ENCODE results near the gene UBXN4. TPM values are rescaled to one million over a fixed set of nuclear protein-coding genes. Genes with fewer than 3 reads are reported as not detected.
"Not testable (repeated sequence)": the region's sequence is repeated elsewhere in the genome, so short reads cannot be mapped to it uniquely, and the experiment has no call there.

Gene UBXN4
- total and polyA plus RNA-seq, 2 donors (not counting 1 experiment from before 2014, with no cell fraction given) = 41.7 to 113 TPM

GRCh38 chr2:135708159-135708558, 33.5 kb upstream of the UBXN4 start:
- intact Hi-C loops (cut with micrococcal nuclease) = no loop called here
- Histone ChIP-seq H3K27me3 (replicated peaks in 1 of 4; ENCODE audit: control extremely low read depth in 1 of 4, control insufficient read depth in 3 of 4, insufficient read depth in 4 of 4, low read length in 3 of 4) (no peaks in the 10 kb centered on the region), H3K27ac (ENCODE audit: low read length in 2 of 2) (no peak overlapping the region), H3K9ac (ENCODE audit: low read length) (no peak overlapping the region), H3K79me2 (ENCODE audit: control insufficient read depth, insufficient read depth, low read length) (no peaks in the 10 kb centered on the region), H4K20me1 (ENCODE audit: control insufficient read depth, insufficient read depth, low read length, poor library complexity, severe bottlenecking) (no peaks in the 10 kb centered on the region), H3K4me2 (replicated peaks; ENCODE audit: low read depth, low read length, poor library complexity, severe bottlenecking) (no peak overlapping the region), H3K4me1 (ENCODE audit: control insufficient read depth in 2 of 2, insufficient read depth in 2 of 2, low read length in 2 of 2) (no peaks in the 10 kb centered on the region), H3K9me3 (ENCODE audit: control extremely low read depth in 1 of 3, control insufficient read depth in 2 of 3, insufficient read depth in 1 of 3, low read length in 2 of 3) (no peaks in the 10 kb centered on the region), H2AFZ (ENCODE audit: insufficient read depth, low read depth, low read length, poor library complexity, severe bottlenecking) (no peak overlapping the region), H3K36me3 (replicated peaks in 1 of 2; ENCODE audit: control extremely low read depth in 1 of 2, control insufficient read depth in 1 of 2, extremely low read depth in 1 of 2, insufficient read depth in 2 of 2, low read length in 1 of 2) (peaks cover 0 to 5% of the 10 kb centered on the region in 2 experiments), H3K4me3 (ENCODE audit: control extremely low read depth in 1 of 5, extremely low read depth in 1 of 5, insufficient read depth in 1 of 5, low read depth in 2 of 5, low read length in 4 of 5) (no peak overlapping the region)
- no CpG with 5 or more reads among the region's 4 CpGs for WGBS (ENCODE audit: insufficient coverage)
- H3K4me3 Mint-ChIP-seq = no peak overlapping the region
- no peak for ATAC-seq (ENCODE audit: low read depth)
- no peak for TF ChIP-seq EZH2 (IDR thresholded peaks at IDR 0.05; ENCODE audit: borderline replicate concordance, insufficient read depth, low read depth, low read length, poor library complexity, severe bottlenecking)
- TF ChIP-seq, protein P1, sequence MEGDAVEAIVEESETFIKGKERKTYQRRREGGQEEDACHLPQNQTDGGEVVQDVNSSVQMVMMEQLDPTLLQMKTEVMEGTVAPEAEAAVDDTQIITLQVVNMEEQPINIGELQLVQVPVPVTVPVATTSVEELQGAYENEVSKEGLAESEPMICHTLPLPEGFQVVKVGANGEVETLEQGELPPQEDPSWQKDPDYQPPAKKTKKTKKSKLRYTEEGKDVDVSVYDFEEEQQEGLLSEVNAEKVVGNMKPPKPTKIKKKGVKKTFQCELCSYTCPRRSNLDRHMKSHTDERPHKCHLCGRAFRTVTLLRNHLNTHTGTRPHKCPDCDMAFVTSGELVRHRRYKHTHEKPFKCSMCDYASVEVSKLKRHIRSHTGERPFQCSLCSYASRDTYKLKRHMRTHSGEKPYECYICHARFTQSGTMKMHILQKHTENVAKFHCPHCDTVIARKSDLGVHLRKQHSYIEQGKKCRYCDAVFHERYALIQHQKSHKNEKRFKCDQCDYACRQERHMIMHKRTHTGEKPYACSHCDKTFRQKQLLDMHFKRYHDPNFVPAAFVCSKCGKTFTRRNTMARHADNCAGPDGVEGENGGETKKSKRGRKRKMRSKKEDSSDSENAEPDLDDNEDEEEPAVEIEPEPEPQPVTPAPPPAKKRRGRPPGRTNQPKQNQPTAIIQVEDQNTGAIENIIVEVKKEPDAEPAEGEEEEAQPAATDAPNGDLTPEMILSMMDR (IDR thresholded peaks at IDR 0.05) = no peak
- no peak overlapping the region for H3K27ac Mint-ChIP-seq
- no peaks in the 10 kb centered on the region for H3K27me3 Mint-ChIP-seq
- no peaks in the 10 kb centered on the region for H3K4me1 Mint-ChIP-seq
- CTCF ChIA-PET = interaction anchor here (0.6 to 6.7 kb wide), 5 partner anchors 23 to 845 kb away, joined by 3 to 219 read pairs (median 56); no protein-coding TSS in a partner anchor
- no peaks in the 10 kb centered on the region for H3K9me3 Mint-ChIP-seq (ENCODE audit: insufficient read depth)
- no peak for DNase-seq
- POLR2A ChIA-PET = no interaction called here

DNA sequence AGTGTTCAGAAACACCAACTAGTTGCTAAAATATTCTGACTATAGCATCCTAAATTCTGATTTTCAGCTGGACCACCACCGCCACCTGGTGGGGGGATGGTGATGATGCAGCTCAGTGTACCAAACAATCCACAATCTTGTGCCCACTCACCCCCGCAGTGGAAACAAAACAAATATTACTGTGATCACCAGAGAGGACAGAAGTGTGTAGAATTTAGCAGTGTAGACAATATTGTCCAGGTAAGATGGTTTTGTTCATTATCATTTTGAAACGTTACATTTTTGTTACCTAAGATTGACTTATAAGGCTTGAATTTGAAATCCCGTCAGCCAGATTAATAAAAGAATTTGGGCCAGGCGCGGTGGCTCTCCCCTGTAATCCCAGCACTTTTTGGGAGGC, 31.7 kb upstream of the UBXN4 start:
- Histone ChIP-seq H3K27me3 (replicated peaks in 1 of 4; ENCODE audit: control extremely low read depth in 1 of 4, control insufficient read depth in 3 of 4, insufficient read depth in 4 of 4, low read length in 3 of 4) (no peaks in the 10 kb centered on the region), H3K79me2 (ENCODE audit: control insufficient read depth, insufficient read depth, low read length) (no peaks in the 10 kb centered on the region), H4K20me1 (ENCODE audit: control insufficient read depth, insufficient read depth, low read length, poor library complexity, severe bottlenecking) (no peaks in the 10 kb centered on the region), H3K4me1 (ENCODE audit: control insufficient read depth in 2 of 2, insufficient read depth in 2 of 2, low read length in 2 of 2) (no peaks in the 10 kb centered on the region), H3K27ac (ENCODE audit: low read length in 2 of 2) (no peak overlapping the region), H3K4me3 (ENCODE audit: control extremely low read depth in 1 of 5, extremely low read depth in 1 of 5, insufficient read depth in 1 of 5, low read depth in 2 of 5, low read length in 4 of 5) (no peak overlapping the region), H3K9me3 (ENCODE audit: control extremely low read depth in 1 of 3, control insufficient read depth in 2 of 3, insufficient read depth in 1 of 3, low read length in 2 of 3) (no peaks in the 10 kb centered on the region), H3K36me3 (replicated peaks in 1 of 2; ENCODE audit: control extremely low read depth in 1 of 2, control insufficient read depth in 1 of 2, extremely low read depth in 1 of 2, insufficient read depth in 2 of 2, low read length in 1 of 2) (peaks cover 0 to 7% of the 10 kb centered on the region in 2 experiments), H2AFZ (ENCODE audit: insufficient read depth, low read depth, low read length, poor library complexity, severe bottlenecking) (no peak overlapping the region), H3K4me2 (replicated peaks; ENCODE audit: low read depth, low read length, poor library complexity, severe bottlenecking) (no peak overlapping the region), H3K9ac (ENCODE audit: low read length) (no peak overlapping the region)
- Mint-ChIP-seq H3K27ac (no peak overlapping the region), H3K4me3 (no peak overlapping the region), H3K4me1 (no peaks in the 10 kb centered on the region), H3K27me3 (no peaks in the 10 kb centered on the region), H3K9me3 (ENCODE audit: insufficient read depth) (no peaks in the 10 kb centered on the region)
- TF ChIP-seq, protein P1 (IDR thresholded peaks at IDR 0.05) = peak; percentile 94
- TF ChIP-seq EZH2 (IDR thresholded peaks at IDR 0.05; ENCODE audit: borderline replicate concordance, insufficient read depth, low read depth, low read length, poor library complexity, severe bottlenecking) = no peak
- WGBS (ENCODE audit: insufficient coverage) = 100% methylated on average over 2 of the region's 6 CpGs
- ChIA-PET CTCF (interaction anchor here (0.7 to 6.7 kb wide), 30 partner anchors 8 to 721 kb away, joined by 3 to 219 read pairs (median 4); no protein-coding TSS in a partner anchor), POLR2A (interaction anchor here (0.7 kb wide), 1 partner anchor 20 kb away, joined by 3 read pairs; no protein-coding TSS in a partner anchor)
- intact Hi-C loops (cut with micrococcal nuclease) = loop anchor here (1.0 kb wide), 2 partner anchors 706 to 721 kb away; no protein-coding TSS in a partner anchor
- peak; percentile 63 for ATAC-seq (ENCODE audit: low read depth)
- peak; percentile 70 for DNase-seq

GRCh38 chr2:135715086-135715485, 26.6 kb upstream of the UBXN4 start:
- H3K4me2 ChIP-seq (replicated peaks; ENCODE audit: low read depth, low read length, poor library complexity, severe bottlenecking); H3K4me1 ChIP-seq (ENCODE audit: control insufficient read depth in 2 of 2, insufficient read depth in 2 of 2, low read length in 2 of 2); CTCF ChIA-PET; DNase-seq; H3K27me3 ChIP-seq (replicated peaks in 1 of 4; ENCODE audit: control extremely low read depth in 1 of 4, control insufficient read depth in 3 of 4, insufficient read depth in 4 of 4, low read length in 3 of 4); H3K4me3 Mint-ChIP-seq; H2AFZ ChIP-seq (ENCODE audit: insufficient read depth, low read depth, low read length, poor library complexity, severe bottlenecking); H3K27ac Mint-ChIP-seq; POLR2A ChIA-PET; H3K4me1 Mint-ChIP-seq; ATAC-seq (ENCODE audit: low read depth); H3K9me3 Mint-ChIP-seq (ENCODE audit: insufficient read depth); intact Hi-C loops (cut with micrococcal nuclease); H3K4me3 ChIP-seq (ENCODE audit: control extremely low read depth in 1 of 5, extremely low read depth in 1 of 5, insufficient read depth in 1 of 5, low read depth in 2 of 5, low read length in 4 of 5); H3K27me3 Mint-ChIP-seq; H3K9ac ChIP-seq (ENCODE audit: low read length); H3K79me2 ChIP-seq (ENCODE audit: control insufficient read depth, insufficient read depth, low read length); H3K9me3 ChIP-seq (ENCODE audit: control extremely low read depth in 1 of 3, control insufficient read depth in 2 of 3, insufficient read depth in 1 of 3, low read length in 2 of 3); H3K27ac ChIP-seq (ENCODE audit: low read length in 2 of 2); H4K20me1 ChIP-seq (ENCODE audit: control insufficient read depth, insufficient read depth, low read length, poor library complexity, severe bottlenecking): not testable (repeated sequence)
- H3K36me3 ChIP-seq (replicated peaks in 1 of 2; ENCODE audit: control extremely low read depth in 1 of 2, control insufficient read depth in 1 of 2, extremely low read depth in 1 of 2, insufficient read depth in 2 of 2, low read length in 1 of 2) = peaks cover 0 to 10% of the 10 kb centered on the region in 2 experiments
- WGBS (ENCODE audit: insufficient coverage) = 98% methylated on average over 9 of the region's 9 CpGs
